SK-N-SH (cell line): ENCODE results near the gene FZD7.

Experiments
- CHD2 ChIP-seq: fragments of 150-350 bp; IDR thresholded peaks from 2 replicates; pipeline ENCODE4 v1.6.1; 2018; ENCODE audit warnings: low read length; ENCODE audit not compliant: partially characterized antibody
- CTCF ChIP-seq: fragments of 200-600 bp; sonication (generic); IDR thresholded peaks from 2 replicates; pipeline ENCODE4 v1.6.1; 2017; ENCODE audit warnings: antibody characterized with exemption, mild to moderate bottlenecking, moderate library complexity
- REST ChIP-seq: IDR thresholded peaks from 2 replicates; pipeline ENCODE4 v1.6.1; 2012; ENCODE audit warnings: mild to moderate bottlenecking, low read depth, low read length, moderate library complexity
- RFX5 ChIP-seq: IDR thresholded peaks from 2 replicates; pipeline ENCODE4 v1.6.1; 2012; ENCODE audit warnings: mild to moderate bottlenecking, improper control_type of control experiment, low read length
- SMC3 ChIP-seq: IDR thresholded peaks from 2 replicates; pipeline ENCODE4 v1.6.1; 2012; ENCODE audit warnings: low read depth, low read length, improper control_type of control experiment

GRCh38 chr2:202064171-202064880, 30.7 kb downstream of the FZD7 start:
- no peak for TF ChIP-seq CTCF
- TF ChIP-seq RFX5 = peak; percentile 61
- TF ChIP-seq CHD2 = no peak
- no peak for TF ChIP-seq REST
- no peak for TF ChIP-seq SMC3
